Measurements from ENCODE around the gene LAPTM5. TPM values are rescaled to one million over a fixed set of nuclear protein-coding genes. Genes with fewer than 3 reads are reported as not detected.

The LAPTM5 gene
- total and polyA plus RNA-seq, 2 of the 13 experiments (the other 11 are each of a cell fraction or from before 2014, with no cell fraction given) = 0.41 to 0.86 TPM

- Histone ChIP-seq H3K79me2 (ENCODE audit: insufficient read depth, low read length) (no peaks in the 10 kb centered on the region), H4K20me1 (ENCODE audit: insufficient read depth, low read length) (no peaks in the 10 kb centered on the region), H2AFZ (ENCODE audit: low read length) (no peak overlapping the region), H3K27ac (ENCODE audit: extremely low read length, insufficient read depth, low read length) (no peak overlapping the region), H3K4me1 (ENCODE audit: insufficient read depth, low read length) (no peaks in the 10 kb centered on the region), H3K9me3 (ENCODE audit: low read length) (no peaks in the 10 kb centered on the region), H3K4me2 (ENCODE audit: low read depth, low read length) (no peak overlapping the region), H3K27me3 (ENCODE audit: control insufficient read depth in 1 of 2, insufficient read depth in 2 of 2, low read length in 2 of 2) (peaks cover 1 to 15% of the 10 kb centered on the region in 2 experiments; a peak in 2 of 5 replicates), H3K36me3 (replicated peaks in 1 of 2; ENCODE audit: control insufficient read depth in 1 of 2, insufficient read depth in 2 of 2, low read length in 2 of 2) (no peaks in the 10 kb centered on the region), H3K9ac (ENCODE audit: insufficient read depth, low read depth, low read length) (no peak overlapping the region), H3K4me3 (replicated peaks in 1 of 3; ENCODE audit: insufficient read depth in 1 of 3, low read depth in 2 of 3, low read length in 3 of 3) (no peak overlapping the region)
- no TSS peak for BruUV-seq (replicated peaks)
- no peak for FAIRE-seq
- no peak for ATAC-seq
- intact Hi-C loops (cut with micrococcal nuclease; ENCODE audit: unreplicated experiment) = loop anchor here (5.0 to 10.0 kb wide), 2 partner anchors 914 to 1472 kb away; partner anchors contain the start of genes MECR and PTPRU
- ChIA-PET CTCF (ENCODE audit: low intra/inter-chr PET ratio, low total read pairs) (no interaction called here), POLR2A (interaction anchor here (0.6 kb wide), 1 partner anchor 63 kb away, joined by 3 read pairs; no protein-coding TSS in a partner anchor)
- no peak for DNase-seq (ENCODE audit: low spot score)
- WGBS (ENCODE audit: low lambda C conversion rate) = 10% methylated on average over 3 of the region's 9 CpGs
- in situ Hi-C loops (cut with HindIII; ENCODE audit: extremely low pct_ligation_motif_present, low pct_unique_long_range_greater_than_20kb) = loop anchor here (10.0 kb wide), 2 partner anchors 302 to 912 kb away; no protein-coding TSS in a partner anchor
- no peak for TF ChIP-seq MLLT10 (CRISPR knock-in tag; IDR thresholded peaks at IDR 0.05)
- 0 out of 2 replicates have a peak, but pooled peaks have one; percentile 30 for TF ChIP-seq ZNF768 (CRISPR knock-in tag; IDR thresholded peaks at IDR 0.05)
Observed at GRCh38 chr1:30706528-30706927, 51.0 kb downstream of the LAPTM5 start.

- Histone ChIP-seq H3K27ac (ENCODE audit: extremely low read length, insufficient read depth, low read length) (no peak overlapping the region), H3K4me2 (ENCODE audit: low read depth, low read length) (no peak overlapping the region), H3K79me2 (ENCODE audit: insufficient read depth, low read length) (no peaks in the 10 kb centered on the region), H3K27me3 (ENCODE audit: control insufficient read depth in 1 of 2, insufficient read depth in 2 of 2, low read length in 2 of 2) (peaks cover 1 to 15% of the 10 kb centered on the region in 2 experiments; a peak in 2 of 5 replicates), H3K9ac (ENCODE audit: insufficient read depth, low read depth, low read length) (no peak overlapping the region), H3K4me3 (replicated peaks in 1 of 3; ENCODE audit: insufficient read depth in 1 of 3, low read depth in 2 of 3, low read length in 3 of 3) (no peak overlapping the region), H3K36me3 (replicated peaks in 1 of 2; ENCODE audit: control insufficient read depth in 1 of 2, insufficient read depth in 2 of 2, low read length in 2 of 2) (no peaks in the 10 kb centered on the region), H3K4me1 (ENCODE audit: insufficient read depth, low read length) (no peaks in the 10 kb centered on the region), H4K20me1 (ENCODE audit: insufficient read depth, low read length) (no peaks in the 10 kb centered on the region), H2AFZ (ENCODE audit: low read length) (no peak overlapping the region), H3K9me3 (ENCODE audit: low read length) (no peaks in the 10 kb centered on the region)
- WGBS (ENCODE audit: low lambda C conversion rate) = 9% methylated on average over 4 of the region's 4 CpGs
- TF ChIP-seq ISL2 (CRISPR knock-in tag; IDR thresholded peaks at IDR 0.05) (no peak), RNF219 (CRISPR knock-in tag; IDR thresholded peaks at IDR 0.05) (no peak), GATA4 (IDR thresholded peaks at IDR 0.05; ENCODE audit: borderline replicate concordance, low read depth) (no peak), ZBTB10 (CRISPR knock-in tag; IDR thresholded peaks at IDR 0.05; ENCODE audit: borderline replicate concordance) (no peak), TCF12 (IDR thresholded peaks at IDR 0.05) (no peak), TCF12 (CRISPR knock-in tag; IDR thresholded peaks at IDR 0.05) (no peak), KDM1A (CRISPR knock-in tag; IDR thresholded peaks at IDR 0.05) (no peak), PPARG (CRISPR knock-in tag; conservative IDR thresholded peaks at IDR 0.05) (no peak), RFXAP (CRISPR knock-in tag; IDR thresholded peaks at IDR 0.05; ENCODE audit: borderline replicate concordance) (no peak), ZBTB3 (CRISPR knock-in tag; IDR thresholded peaks at IDR 0.05; ENCODE audit: borderline replicate concordance, low read depth) (no peak), JARID2 (CRISPR knock-in tag; IDR thresholded peaks at IDR 0.05; ENCODE audit: insufficient replicate concordance) (no peak)
- DNase-seq (ENCODE audit: low spot score) (no peak), FAIRE-seq (no peak), ATAC-seq (no peak)
- intact Hi-C loops (cut with micrococcal nuclease; ENCODE audit: unreplicated experiment) (loop anchor here (5.0 to 10.0 kb wide), 2 partner anchors 913 to 1471 kb away; partner anchors contain the start of genes MECR and PTPRU), in situ Hi-C loops (cut with HindIII; ENCODE audit: extremely low pct_ligation_motif_present, low pct_unique_long_range_greater_than_20kb) (loop anchor here (10.0 kb wide), 2 partner anchors 301 to 911 kb away; no protein-coding TSS in a partner anchor)
- ChIA-PET CTCF (ENCODE audit: low intra/inter-chr PET ratio, low total read pairs) (no interaction called here), POLR2A (no interaction called here)
- no TSS peak for BruUV-seq (replicated peaks)
Observed at GRCh38 chr1:30705698-30706097, 51.9 kb downstream of the LAPTM5 start.

Measured in HepG2 (cell line).